GM23338 (cell line): ENCODE measurements around the gene COMMD10. TPM values are rescaled to one million over a fixed set of nuclear protein-coding genes. Genes with fewer than 3 reads are reported as not detected.

ENCODE experiments used
- ATAC-seq: fragments of 200-7000 bp; cut with Tn5 transposase; 3 replicates; pipeline ENCODE4 v1.9.1; 2020
- DNase-seq: peaks from one replicate; pipeline ENCODE4 v3.0.0-alpha.2; 2015; ENCODE audit warnings: low spot score
- H2AFZ ChIP-seq: fragments of 200-600 bp; sonication (generic); 2 replicates; pipeline ENCODE4 v1.8.0; 2016; ENCODE audit warnings: antibody characterized with exemption, mild to moderate bottlenecking, moderate library complexity
- H3F3A ChIP-seq: fragments of 200-600 bp; sonication (generic); replicated peaks from 2 replicates; pipeline ENCODE4 v1.8.0; 2017; ENCODE audit warnings: antibody characterized with exemption, mixed run types, low read depth
- H3K27ac ChIP-seq: fragments of 200-600 bp; sonication (generic); 2 replicates; pipeline ENCODE4 v1.6.1; 2016; ENCODE audit warnings: low read depth
- H3K27me3 ChIP-seq: fragments of 200-600 bp; sonication (generic); 2 replicates; pipeline ENCODE4 v1.8.0; 2016; ENCODE audit warnings: mild to moderate bottlenecking, mixed run types, moderate library complexity; ENCODE audit not compliant: insufficient read depth
- H3K36me3 ChIP-seq: fragments of 200-600 bp; sonication (generic); 2 replicates; pipeline ENCODE4 v1.8.0; 2016; ENCODE audit warnings: mild to moderate bottlenecking; ENCODE audit not compliant: insufficient read depth
- H3K4me1 ChIP-seq: fragments of 200-600 bp; sonication (generic); 2 replicates; pipeline ENCODE4 v1.8.0; 2016; ENCODE audit warnings: mild to moderate bottlenecking, moderate library complexity; ENCODE audit not compliant: insufficient read depth
- H3K4me2 ChIP-seq: fragments of 200-600 bp; sonication (generic); 2 replicates; pipeline ENCODE4 v1.7.1; 2017; ENCODE audit warnings: mixed run types
- H3K4me3 ChIP-seq: fragments of 200-600 bp; sonication (generic); 2 replicates; pipeline ENCODE4 v1.6.1; 2016; ENCODE audit warnings: mixed run types
- H3K79me2 ChIP-seq: fragments of 200-600 bp; sonication (generic); replicated peaks from 2 replicates; pipeline ENCODE4 v1.8.0; 2017; ENCODE audit warnings: mild to moderate bottlenecking; ENCODE audit not compliant: insufficient read depth
- H3K9me2 ChIP-seq: fragments of 200-600 bp; sonication (generic); 2 replicates; pipeline ENCODE4 v1.8.0; 2017; ENCODE audit not compliant: insufficient read depth
- H4K20me1 ChIP-seq: fragments of 200-600 bp; sonication (generic); replicated peaks from 2 replicates; pipeline ENCODE4 v1.8.0; 2017; ENCODE audit warnings: mild to moderate bottlenecking; ENCODE audit not compliant: insufficient read depth
- H3K27ac Mint-ChIP-seq: 2 replicates; pipeline ENCODE4 v1.8.0; 2020; ENCODE audit warnings: inconsistent platforms, mild to moderate bottlenecking, moderate library complexity, mixed read lengths
- H3K27me3 Mint-ChIP-seq: 3 replicates; pipeline ENCODE4 v1.8.0; 2022; ENCODE audit warnings: low read depth, mild to moderate bottlenecking, moderate library complexity, mixed read lengths, inconsistent platforms; ENCODE audit not compliant: insufficient read depth, poor library complexity
- H3K36me3 Mint-ChIP-seq: 3 replicates; pipeline ENCODE4 v1.8.0; 2021; ENCODE audit warnings: low read depth, mild to moderate bottlenecking, inconsistent platforms, moderate library complexity, mixed read lengths
- H3K4me1 Mint-ChIP-seq: 3 replicates; pipeline ENCODE4 v1.8.0; 2020; ENCODE audit warnings: mild to moderate bottlenecking, inconsistent platforms, mixed read lengths
- H3K4me3 Mint-ChIP-seq: 3 replicates; pipeline ENCODE4 v1.8.0; 2021; ENCODE audit warnings: moderate library complexity, mild to moderate bottlenecking, inconsistent platforms, mixed read lengths
- H3K9me3 Mint-ChIP-seq: 3 replicates; pipeline ENCODE4 v1.8.0; 2020; ENCODE audit warnings: moderate library complexity, mild to moderate bottlenecking, inconsistent platforms, mixed read lengths
- CREB1 ChIP-seq: fragments of 250-450 bp; sonication (Bioruptor Pico); IDR thresholded peaks from 2 replicates; pipeline ENCODE4 v1.5.0; 2020; ENCODE audit warnings: low read depth, mild to moderate bottlenecking, moderate library complexity
- EZH2 ChIP-seq: fragments of 200-600 bp; sonication (generic); IDR thresholded peaks from one replicate; pipeline ENCODE4 v1.8.0; 2017; ENCODE audit warnings: antibody characterized with exemption, mild to moderate bottlenecking, low read depth; ENCODE audit not compliant: unreplicated experiment
- EZH2phosphoT487 ChIP-seq: fragments of 200-600 bp; sonication (generic); IDR thresholded peaks from one replicate; pipeline ENCODE4 v1.8.1; 2018; ENCODE audit warnings: antibody characterized with exemption; ENCODE audit not compliant: unreplicated experiment
- JUNB ChIP-seq: IDR thresholded peaks from one replicate; pipeline ENCODE4 v1.6.1; 2016; ENCODE audit warnings: antibody characterized with exemption; ENCODE audit not compliant: unreplicated experiment
- POLR2AphosphoS5 ChIP-seq: IDR thresholded peaks from 2 replicates; pipeline ENCODE4 v1.6.1; 2016; ENCODE audit warnings: antibody characterized with exemption, low read depth
- ZNF331 ChIP-seq: fragments of 250-450 bp; sonication (Bioruptor Pico); IDR thresholded peaks from 2 replicates; pipeline ENCODE4 v1.5.0; 2020; ENCODE audit warnings: low read depth, mild to moderate bottlenecking, moderate library complexity
- polyA plus RNA-seq: library from polyadenylated mRNA; unstranded; fragments of >200 nt; fragmentation: Nextera tagmentation; extraction: Ambion mirVana; gene quantifications from 2 replicates; pipeline ENCODE4 v1.2.1, GENCODE V29; 2016
- total RNA-seq: library from RNA; depleted of rRNA; stranded (reverse); fragments of >200 nt; shearing (Covaris generic); gene quantifications from 2 replicates; pipeline ENCODE4 v1.2.3, GENCODE V29; 2014
- TF ChIP-seq, protein P1 (sequence below): fragments of 250-450 bp; sonication (Bioruptor Pico); IDR thresholded peaks from 2 replicates; pipeline ENCODE4 v1.5.0; 2020; ENCODE audit warnings: mild to moderate bottlenecking, moderate library complexity
- TF ChIP-seq, protein P2 (sequence below), 2 experiments: fragments of 200-600 bp in 1 of 2; sonication (generic) in 1 of 2; conservative IDR thresholded peaks; 2 replicates each; pipeline versions ENCODE4 v1.5.1 to v1.6.1; 2016 to 2017; ENCODE audit warnings: antibody characterized with exemption in 2 of 2, low read depth in 2 of 2, mild to moderate bottlenecking in 2 of 2, moderate library complexity in 1 of 2

Gene COMMD10
- total and polyA plus RNA-seq, 2 experiments from 2014 or later = 58.5 to 84.0 TPM

DNA sequence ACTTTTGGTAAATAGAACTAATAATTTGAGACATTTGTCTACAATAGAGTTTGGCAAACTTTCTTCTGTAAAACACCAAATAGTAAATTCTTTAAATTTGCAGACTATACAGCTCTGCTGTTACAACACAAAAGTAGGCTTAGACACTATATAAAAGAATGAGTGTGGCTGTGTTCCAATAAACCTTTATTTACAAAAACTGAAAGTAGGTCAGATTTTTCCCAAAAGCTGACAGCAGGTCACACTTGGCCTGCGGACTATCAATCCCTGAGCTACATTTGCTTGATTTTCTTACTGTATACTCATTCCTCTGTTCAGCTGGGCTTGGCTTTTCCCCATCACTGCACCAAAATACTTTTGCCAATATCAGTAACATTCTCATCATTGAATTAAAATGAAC is 189.4 kb downstream of the COMMD10 start (continued):
- TF ChIP-seq, protein P1, sequence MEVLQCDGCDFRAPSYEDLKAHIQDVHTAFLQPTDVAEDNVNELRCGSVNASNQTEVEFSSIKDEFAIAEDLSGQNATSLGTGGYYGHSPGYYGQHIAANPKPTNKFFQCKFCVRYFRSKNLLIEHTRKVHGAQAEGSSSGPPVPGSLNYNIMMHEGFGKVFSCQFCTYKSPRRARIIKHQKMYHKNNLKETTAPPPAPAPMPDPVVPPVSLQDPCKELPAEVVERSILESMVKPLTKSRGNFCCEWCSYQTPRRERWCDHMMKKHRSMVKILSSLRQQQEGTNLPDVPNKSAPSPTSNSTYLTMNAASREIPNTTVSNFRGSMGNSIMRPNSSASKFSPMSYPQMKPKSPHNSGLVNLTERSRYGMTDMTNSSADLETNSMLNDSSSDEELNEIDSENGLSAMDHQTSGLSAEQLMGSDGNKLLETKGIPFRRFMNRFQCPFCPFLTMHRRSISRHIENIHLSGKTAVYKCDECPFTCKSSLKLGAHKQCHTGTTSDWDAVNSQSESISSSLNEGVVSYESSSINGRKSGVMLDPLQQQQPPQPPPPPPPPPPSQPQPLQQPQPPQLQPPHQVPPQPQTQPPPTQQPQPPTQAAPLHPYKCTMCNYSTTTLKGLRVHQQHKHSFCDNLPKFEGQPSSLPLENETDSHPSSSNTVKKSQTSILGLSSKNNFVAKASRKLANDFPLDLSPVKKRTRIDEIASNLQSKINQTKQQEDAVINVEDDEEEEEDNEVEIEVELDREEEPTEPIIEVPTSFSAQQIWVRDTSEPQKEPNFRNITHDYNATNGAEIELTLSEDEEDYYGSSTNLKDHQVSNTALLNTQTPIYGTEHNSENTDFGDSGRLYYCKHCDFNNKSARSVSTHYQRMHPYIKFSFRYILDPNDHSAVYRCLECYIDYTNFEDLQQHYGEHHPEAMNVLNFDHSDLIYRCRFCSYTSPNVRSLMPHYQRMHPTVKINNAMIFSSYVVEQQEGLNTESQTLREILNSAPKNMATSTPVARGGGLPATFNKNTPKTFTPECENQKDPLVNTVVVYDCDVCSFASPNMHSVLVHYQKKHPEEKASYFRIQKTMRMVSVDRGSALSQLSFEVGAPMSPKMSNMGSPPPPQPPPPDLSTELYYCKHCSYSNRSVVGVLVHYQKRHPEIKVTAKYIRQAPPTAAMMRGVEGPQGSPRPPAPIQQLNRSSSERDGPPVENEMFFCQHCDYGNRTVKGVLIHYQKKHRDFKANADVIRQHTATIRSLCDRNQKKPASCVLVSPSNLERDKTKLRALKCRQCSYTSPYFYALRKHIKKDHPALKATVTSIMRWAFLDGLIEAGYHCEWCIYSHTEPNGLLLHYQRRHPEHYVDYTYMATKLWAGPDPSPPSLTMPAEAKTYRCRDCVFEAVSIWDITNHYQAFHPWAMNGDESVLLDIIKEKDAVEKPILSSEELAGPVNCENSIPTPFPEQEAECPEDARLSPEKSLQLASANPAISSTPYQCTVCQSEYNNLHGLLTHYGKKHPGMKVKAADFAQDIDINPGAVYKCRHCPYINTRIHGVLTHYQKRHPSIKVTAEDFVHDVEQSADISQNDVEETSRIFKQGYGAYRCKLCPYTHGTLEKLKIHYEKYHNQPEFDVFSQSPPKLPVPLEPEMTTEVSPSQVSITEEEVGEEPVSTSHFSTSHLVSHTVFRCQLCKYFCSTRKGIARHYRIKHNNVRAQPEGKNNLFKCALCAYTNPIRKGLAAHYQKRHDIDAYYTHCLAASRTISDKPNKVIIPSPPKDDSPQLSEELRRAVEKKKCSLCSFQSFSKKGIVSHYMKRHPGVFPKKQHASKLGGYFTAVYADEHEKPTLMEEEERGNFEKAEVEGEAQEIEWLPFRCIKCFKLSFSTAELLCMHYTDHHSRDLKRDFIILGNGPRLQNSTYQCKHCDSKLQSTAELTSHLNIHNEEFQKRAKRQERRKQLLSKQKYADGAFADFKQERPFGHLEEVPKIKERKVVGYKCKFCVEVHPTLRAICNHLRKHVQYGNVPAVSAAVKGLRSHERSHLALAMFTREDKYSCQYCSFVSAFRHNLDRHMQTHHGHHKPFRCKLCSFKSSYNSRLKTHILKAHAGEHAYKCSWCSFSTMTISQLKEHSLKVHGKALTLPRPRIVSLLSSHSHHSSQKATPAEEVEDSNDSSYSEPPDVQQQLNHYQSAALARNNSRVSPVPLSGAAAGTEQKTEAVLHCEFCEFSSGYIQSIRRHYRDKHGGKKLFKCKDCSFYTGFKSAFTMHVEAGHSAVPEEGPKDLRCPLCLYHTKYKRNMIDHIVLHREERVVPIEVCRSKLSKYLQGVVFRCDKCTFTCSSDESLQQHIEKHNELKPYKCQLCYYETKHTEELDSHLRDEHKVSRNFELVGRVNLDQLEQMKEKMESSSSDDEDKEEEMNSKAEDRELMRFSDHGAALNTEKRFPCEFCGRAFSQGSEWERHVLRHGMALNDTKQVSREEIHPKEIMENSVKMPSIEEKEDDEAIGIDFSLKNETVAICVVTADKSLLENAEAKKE (CRISPR knock-in tag) = no peak
- no peak for TF ChIP-seq CREB1 (CRISPR knock-in tag)

DNA sequence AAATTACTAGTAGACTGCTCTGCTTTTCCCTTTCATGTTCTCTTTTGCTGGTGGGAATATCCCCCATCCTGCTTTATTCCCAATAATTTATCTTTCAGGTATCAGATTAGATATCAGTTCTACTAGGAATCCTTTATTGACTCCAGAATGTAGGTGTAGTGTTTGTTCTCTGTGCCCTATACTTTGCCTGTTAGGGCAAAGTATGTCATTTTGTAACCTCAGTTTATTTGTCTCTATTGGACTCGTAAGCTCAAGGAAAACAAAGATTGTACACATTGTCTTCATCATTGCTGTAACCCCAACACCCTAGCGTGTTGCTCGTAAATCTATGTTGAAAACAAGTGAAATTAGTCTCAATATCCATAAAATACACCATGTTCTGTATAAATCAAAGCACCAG is 190.5 kb downstream of the COMMD10 start:
- Histone ChIP-seq H3K4me2 (no peak overlapping the region), H3F3A (no peaks in the 10 kb centered on the region), H3K36me3 (no peaks in the 10 kb centered on the region), H2AFZ (no peak overlapping the region), H3K9me2 (no peaks in the 10 kb centered on the region), H3K27me3 (no peaks in the 10 kb centered on the region), H3K4me3 (no peak overlapping the region), H3K27ac (no peak overlapping the region), H3K79me2 (no peaks in the 10 kb centered on the region), H4K20me1 (no peaks in the 10 kb centered on the region), H3K4me1 (no peaks in the 10 kb centered on the region)
- no peak for ATAC-seq
- no peaks in the 10 kb centered on the region for H3K4me1 Mint-ChIP-seq
- H3K27me3 Mint-ChIP-seq = peaks cover 3% of the 10 kb centered on the region
- DNase-seq = no peak
- H3K36me3 Mint-ChIP-seq = peaks cover 3% of the 10 kb centered on the region; the same call in 1 of the 3 replicates
- H3K4me3 Mint-ChIP-seq = no peak overlapping the region
- H3K9me3 Mint-ChIP-seq = no peaks in the 10 kb centered on the region
- H3K27ac Mint-ChIP-seq = no peak overlapping the region
- TF ChIP-seq EZH2phosphoT487 (no peak), ZNF331 (CRISPR knock-in tag) (no peak), CREB1 (CRISPR knock-in tag) (no peak), JUNB (no peak), EZH2 (no peak), POLR2AphosphoS5 (no peak)
- TF ChIP-seq, protein P2, sequence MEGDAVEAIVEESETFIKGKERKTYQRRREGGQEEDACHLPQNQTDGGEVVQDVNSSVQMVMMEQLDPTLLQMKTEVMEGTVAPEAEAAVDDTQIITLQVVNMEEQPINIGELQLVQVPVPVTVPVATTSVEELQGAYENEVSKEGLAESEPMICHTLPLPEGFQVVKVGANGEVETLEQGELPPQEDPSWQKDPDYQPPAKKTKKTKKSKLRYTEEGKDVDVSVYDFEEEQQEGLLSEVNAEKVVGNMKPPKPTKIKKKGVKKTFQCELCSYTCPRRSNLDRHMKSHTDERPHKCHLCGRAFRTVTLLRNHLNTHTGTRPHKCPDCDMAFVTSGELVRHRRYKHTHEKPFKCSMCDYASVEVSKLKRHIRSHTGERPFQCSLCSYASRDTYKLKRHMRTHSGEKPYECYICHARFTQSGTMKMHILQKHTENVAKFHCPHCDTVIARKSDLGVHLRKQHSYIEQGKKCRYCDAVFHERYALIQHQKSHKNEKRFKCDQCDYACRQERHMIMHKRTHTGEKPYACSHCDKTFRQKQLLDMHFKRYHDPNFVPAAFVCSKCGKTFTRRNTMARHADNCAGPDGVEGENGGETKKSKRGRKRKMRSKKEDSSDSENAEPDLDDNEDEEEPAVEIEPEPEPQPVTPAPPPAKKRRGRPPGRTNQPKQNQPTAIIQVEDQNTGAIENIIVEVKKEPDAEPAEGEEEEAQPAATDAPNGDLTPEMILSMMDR (conservative IDR thresholded peaks at IDR 0.05; ENCODE audit: low read depth in 2 of 2) = no peak
- TF ChIP-seq, protein P1 (CRISPR knock-in tag) = no peak
